Lower leg skin (tissue), 3 donors: Measurements from ENCODE around the gene GNAI2.

Experiments
- POLR2A ChIP-seq, 2 donors: fragments of 450-650 bp; IDR thresholded peaks; one replicate each; pipeline ENCODE4 v1.6.1; 2016 to 2017; ENCODE audit warnings: antibody characterized with exemption in 2 of 2, mild to moderate bottlenecking in 1 of 2, moderate library complexity in 1 of 2
- TF ChIP-seq, protein P1 (sequence below), 3 donors: fragments of 450-650 bp; IDR thresholded peaks; one replicate each; pipeline ENCODE4 v1.5.1; 2016; ENCODE audit warnings: antibody characterized with exemption in 3 of 3, mild to moderate bottlenecking in 3 of 3, moderate library complexity in 2 of 3

DNA sequence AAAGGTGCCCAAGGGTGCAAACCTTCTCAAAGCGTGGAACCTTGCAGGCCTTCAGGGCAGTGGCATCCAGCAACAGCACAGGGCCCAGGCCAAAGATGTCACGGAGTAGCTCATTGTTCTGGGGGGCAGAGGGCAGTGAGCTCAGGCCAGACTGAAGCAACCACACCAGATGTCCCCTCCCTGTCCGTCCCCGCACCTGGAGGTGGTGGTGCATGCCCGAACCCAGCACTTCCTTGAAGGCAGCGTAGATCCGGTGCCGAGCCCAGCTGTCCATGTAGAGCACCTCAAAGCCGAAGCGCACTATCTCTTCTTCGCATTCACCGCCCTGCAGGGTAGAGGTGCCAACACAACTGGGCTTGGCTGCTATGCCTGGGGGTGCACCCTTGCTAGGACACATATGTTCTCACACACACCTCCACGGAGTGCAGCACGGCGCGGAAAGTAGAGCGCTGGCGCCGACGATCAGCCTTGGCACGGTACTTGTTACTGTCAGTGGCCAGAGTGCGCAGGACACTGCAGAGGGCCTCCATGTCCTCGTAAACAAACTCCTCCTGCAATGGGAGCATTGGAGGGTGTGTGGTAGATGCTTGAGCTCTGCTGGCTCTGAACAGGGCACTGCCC is 52.5 kb downstream of the GNAI2 start:
- TF ChIP-seq, protein P1, sequence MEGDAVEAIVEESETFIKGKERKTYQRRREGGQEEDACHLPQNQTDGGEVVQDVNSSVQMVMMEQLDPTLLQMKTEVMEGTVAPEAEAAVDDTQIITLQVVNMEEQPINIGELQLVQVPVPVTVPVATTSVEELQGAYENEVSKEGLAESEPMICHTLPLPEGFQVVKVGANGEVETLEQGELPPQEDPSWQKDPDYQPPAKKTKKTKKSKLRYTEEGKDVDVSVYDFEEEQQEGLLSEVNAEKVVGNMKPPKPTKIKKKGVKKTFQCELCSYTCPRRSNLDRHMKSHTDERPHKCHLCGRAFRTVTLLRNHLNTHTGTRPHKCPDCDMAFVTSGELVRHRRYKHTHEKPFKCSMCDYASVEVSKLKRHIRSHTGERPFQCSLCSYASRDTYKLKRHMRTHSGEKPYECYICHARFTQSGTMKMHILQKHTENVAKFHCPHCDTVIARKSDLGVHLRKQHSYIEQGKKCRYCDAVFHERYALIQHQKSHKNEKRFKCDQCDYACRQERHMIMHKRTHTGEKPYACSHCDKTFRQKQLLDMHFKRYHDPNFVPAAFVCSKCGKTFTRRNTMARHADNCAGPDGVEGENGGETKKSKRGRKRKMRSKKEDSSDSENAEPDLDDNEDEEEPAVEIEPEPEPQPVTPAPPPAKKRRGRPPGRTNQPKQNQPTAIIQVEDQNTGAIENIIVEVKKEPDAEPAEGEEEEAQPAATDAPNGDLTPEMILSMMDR (IDR thresholded peaks at IDR 0.05) = no peak
- no peak for TF ChIP-seq POLR2A (IDR thresholded peaks at IDR 0.05)
